K562 (cell line): Measurements from ENCODE around the gene TULP3. TPM values are rescaled to one million over a fixed set of nuclear protein-coding genes. Genes with fewer than 3 reads are reported as not detected.

Experiments used
- CCAR2 ChIP-seq: fragments of 200-400 bp; formaldehyde crosslinking; IDR thresholded peaks from 2 replicates; pipeline ENCODE4 v1.6.1; 2017; ENCODE audit warnings: mild to moderate bottlenecking, low read depth, low read length
- ETS2 ChIP-seq: IDR thresholded peaks from 2 replicates; pipeline ENCODE4 v1.6.1; 2016; ENCODE audit warnings: borderline replicate concordance, missing genetic modification characterization, mild to moderate bottlenecking, moderate library complexity, missing compliant biosample characterization; ENCODE audit not compliant: poor library complexity, severe bottlenecking
- GABPA ChIP-seq: fragments of 200-800 bp; sonication (Bioruptor generic); conservative IDR thresholded peaks from 2 replicates; pipeline ENCODE4 v1.6.1; 2016; ENCODE audit warnings: low read depth, missing genetic modification characterization, missing compliant biosample characterization
- RBM25 ChIP-seq: fragments of 200-400 bp; formaldehyde crosslinking; IDR thresholded peaks from 2 replicates; pipeline ENCODE4 v1.6.1; 2018; ENCODE audit warnings: low read length, low read depth, moderate library complexity; ENCODE audit not compliant: severe bottlenecking
- ZBTB34 ChIP-seq: fragments of 250-450 bp; sonication (Bioruptor Pico); IDR thresholded peaks from 2 replicates; pipeline ENCODE4 v1.8.0; 2021; ENCODE audit warnings: mild to moderate bottlenecking, moderate library complexity
- ZNF347 ChIP-seq: fragments of 450-650 bp; formaldehyde crosslinking; IDR thresholded peaks from 2 replicates; pipeline ENCODE4 v1.4.0; 2020; ENCODE audit warnings: low read depth, mild to moderate bottlenecking, moderate library complexity
- polyA plus RNA-seq, 8 experiments: library from polyadenylated mRNA; depleted of rRNA in 4 of 8; stranded (reverse) in 5 of 8; unstranded in 3 of 8; fragments of >200 nt; fragmentation: Nextera tagmentation in 2 of 8; fragmentation: Illumina TruSeq in 1 of 8; extraction: Ambion mirVana in 2 of 8; extraction: Trizol in 1 of 8; gene quantifications; 2 replicates each; pipeline versions ENCODE4 v1.2.1 to v1.2.3, GENCODE V29; 2011 to 2014; ENCODE audit warnings: inconsistent platforms in 1 of 8, missing spikeins in 1 of 8
- total RNA-seq, 7 experiments: library from RNA; depleted of rRNA in 6 of 7; stranded (reverse); fragments of >200 nt in 6 of 7; fragmentation: Illumina TruSeq in 2 of 7; extraction: Trizol in 2 of 7; gene quantifications; 2 replicates each; pipeline versions ENCODE4 v1.2.1 to v1.2.3, GENCODE V29; 2011 to 2021; ENCODE audit warnings: low replicate concordance in 1 of 7
- TF ChIP-seq, protein P1 (sequence below): fragments of 450-650 bp; IDR thresholded peaks from 2 replicates; pipeline ENCODE4 v1.6.1; 2016; ENCODE audit warnings: mild to moderate bottlenecking, moderate library complexity
- TF ChIP-seq, protein P2 (sequence below): fragments of 450-650 bp; formaldehyde crosslinking; IDR thresholded peaks from 2 replicates; pipeline ENCODE4 v1.4.0; 2022; ENCODE audit warnings: mild to moderate bottlenecking, moderate library complexity
- TF ChIP-seq, protein P3 (sequence below): sonication (generic); formaldehyde crosslinking; IDR thresholded peaks from 2 replicates; pipeline ENCODE4 v1.9.0; 2022; ENCODE audit warnings: mild to moderate bottlenecking, missing genetic modification reagents

The TULP3 gene
- total and polyA plus RNA-seq, 9 of the 15 experiments (the other 6 are each of a cell fraction or from before 2014, with no cell fraction given) = 3.6 to 13.3 (median 7.3) TPM

- no peak for TF ChIP-seq RBM25
- no peak for TF ChIP-seq ZBTB34 (CRISPR knock-in tag)
- TF ChIP-seq, protein P1, sequence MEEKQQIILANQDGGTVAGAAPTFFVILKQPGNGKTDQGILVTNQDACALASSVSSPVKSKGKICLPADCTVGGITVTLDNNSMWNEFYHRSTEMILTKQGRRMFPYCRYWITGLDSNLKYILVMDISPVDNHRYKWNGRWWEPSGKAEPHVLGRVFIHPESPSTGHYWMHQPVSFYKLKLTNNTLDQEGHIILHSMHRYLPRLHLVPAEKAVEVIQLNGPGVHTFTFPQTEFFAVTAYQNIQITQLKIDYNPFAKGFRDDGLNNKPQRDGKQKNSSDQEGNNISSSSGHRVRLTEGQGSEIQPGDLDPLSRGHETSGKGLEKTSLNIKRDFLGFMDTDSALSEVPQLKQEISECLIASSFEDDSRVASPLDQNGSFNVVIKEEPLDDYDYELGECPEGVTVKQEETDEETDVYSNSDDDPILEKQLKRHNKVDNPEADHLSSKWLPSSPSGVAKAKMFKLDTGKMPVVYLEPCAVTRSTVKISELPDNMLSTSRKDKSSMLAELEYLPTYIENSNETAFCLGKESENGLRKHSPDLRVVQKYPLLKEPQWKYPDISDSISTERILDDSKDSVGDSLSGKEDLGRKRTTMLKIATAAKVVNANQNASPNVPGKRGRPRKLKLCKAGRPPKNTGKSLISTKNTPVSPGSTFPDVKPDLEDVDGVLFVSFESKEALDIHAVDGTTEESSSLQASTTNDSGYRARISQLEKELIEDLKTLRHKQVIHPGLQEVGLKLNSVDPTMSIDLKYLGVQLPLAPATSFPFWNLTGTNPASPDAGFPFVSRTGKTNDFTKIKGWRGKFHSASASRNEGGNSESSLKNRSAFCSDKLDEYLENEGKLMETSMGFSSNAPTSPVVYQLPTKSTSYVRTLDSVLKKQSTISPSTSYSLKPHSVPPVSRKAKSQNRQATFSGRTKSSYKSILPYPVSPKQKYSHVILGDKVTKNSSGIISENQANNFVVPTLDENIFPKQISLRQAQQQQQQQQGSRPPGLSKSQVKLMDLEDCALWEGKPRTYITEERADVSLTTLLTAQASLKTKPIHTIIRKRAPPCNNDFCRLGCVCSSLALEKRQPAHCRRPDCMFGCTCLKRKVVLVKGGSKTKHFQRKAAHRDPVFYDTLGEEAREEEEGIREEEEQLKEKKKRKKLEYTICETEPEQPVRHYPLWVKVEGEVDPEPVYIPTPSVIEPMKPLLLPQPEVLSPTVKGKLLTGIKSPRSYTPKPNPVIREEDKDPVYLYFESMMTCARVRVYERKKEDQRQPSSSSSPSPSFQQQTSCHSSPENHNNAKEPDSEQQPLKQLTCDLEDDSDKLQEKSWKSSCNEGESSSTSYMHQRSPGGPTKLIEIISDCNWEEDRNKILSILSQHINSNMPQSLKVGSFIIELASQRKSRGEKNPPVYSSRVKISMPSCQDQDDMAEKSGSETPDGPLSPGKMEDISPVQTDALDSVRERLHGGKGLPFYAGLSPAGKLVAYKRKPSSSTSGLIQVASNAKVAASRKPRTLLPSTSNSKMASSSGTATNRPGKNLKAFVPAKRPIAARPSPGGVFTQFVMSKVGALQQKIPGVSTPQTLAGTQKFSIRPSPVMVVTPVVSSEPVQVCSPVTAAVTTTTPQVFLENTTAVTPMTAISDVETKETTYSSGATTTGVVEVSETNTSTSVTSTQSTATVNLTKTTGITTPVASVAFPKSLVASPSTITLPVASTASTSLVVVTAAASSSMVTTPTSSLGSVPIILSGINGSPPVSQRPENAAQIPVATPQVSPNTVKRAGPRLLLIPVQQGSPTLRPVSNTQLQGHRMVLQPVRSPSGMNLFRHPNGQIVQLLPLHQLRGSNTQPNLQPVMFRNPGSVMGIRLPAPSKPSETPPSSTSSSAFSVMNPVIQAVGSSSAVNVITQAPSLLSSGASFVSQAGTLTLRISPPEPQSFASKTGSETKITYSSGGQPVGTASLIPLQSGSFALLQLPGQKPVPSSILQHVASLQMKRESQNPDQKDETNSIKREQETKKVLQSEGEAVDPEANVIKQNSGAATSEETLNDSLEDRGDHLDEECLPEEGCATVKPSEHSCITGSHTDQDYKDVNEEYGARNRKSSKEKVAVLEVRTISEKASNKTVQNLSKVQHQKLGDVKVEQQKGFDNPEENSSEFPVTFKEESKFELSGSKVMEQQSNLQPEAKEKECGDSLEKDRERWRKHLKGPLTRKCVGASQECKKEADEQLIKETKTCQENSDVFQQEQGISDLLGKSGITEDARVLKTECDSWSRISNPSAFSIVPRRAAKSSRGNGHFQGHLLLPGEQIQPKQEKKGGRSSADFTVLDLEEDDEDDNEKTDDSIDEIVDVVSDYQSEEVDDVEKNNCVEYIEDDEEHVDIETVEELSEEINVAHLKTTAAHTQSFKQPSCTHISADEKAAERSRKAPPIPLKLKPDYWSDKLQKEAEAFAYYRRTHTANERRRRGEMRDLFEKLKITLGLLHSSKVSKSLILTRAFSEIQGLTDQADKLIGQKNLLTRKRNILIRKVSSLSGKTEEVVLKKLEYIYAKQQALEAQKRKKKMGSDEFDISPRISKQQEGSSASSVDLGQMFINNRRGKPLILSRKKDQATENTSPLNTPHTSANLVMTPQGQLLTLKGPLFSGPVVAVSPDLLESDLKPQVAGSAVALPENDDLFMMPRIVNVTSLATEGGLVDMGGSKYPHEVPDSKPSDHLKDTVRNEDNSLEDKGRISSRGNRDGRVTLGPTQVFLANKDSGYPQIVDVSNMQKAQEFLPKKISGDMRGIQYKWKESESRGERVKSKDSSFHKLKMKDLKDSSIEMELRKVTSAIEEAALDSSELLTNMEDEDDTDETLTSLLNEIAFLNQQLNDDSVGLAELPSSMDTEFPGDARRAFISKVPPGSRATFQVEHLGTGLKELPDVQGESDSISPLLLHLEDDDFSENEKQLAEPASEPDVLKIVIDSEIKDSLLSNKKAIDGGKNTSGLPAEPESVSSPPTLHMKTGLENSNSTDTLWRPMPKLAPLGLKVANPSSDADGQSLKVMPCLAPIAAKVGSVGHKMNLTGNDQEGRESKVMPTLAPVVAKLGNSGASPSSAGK = peak; percentile 97
- no peak for TF ChIP-seq GABPA
- no peak for TF ChIP-seq ETS2 (tag)
- TF ChIP-seq, protein P2, sequence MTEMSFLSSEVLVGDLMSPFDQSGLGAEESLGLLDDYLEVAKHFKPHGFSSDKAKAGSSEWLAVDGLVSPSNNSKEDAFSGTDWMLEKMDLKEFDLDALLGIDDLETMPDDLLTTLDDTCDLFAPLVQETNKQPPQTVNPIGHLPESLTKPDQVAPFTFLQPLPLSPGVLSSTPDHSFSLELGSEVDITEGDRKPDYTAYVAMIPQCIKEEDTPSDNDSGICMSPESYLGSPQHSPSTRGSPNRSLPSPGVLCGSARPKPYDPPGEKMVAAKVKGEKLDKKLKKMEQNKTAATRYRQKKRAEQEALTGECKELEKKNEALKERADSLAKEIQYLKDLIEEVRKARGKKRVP (CRISPR knock-in tag) = no peak
- TF ChIP-seq, protein P3, sequence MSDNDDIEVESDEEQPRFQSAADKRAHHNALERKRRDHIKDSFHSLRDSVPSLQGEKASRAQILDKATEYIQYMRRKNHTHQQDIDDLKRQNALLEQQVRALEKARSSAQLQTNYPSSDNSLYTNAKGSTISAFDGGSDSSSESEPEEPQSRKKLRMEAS (CRISPR knock-in tag) = peak; percentile 68
- no peak for TF ChIP-seq ZNF347 (CRISPR knock-in tag)
- TF ChIP-seq CCAR2 = no peak
These were observed 69.1 kb downstream of the TULP3 start (continued) for GRCh38 chr12:2959505-2960389.
